IPS-18a (cell line): Measurements from ENCODE around the gene PIK3C2B.
"Not testable (repeated sequence)": the region's sequence is repeated elsewhere in the genome, so short reads cannot be mapped to it uniquely, and the experiment has no call there.

ENCODE experiments used
- H3K27ac ChIP-seq: one replicate; pipeline ENCODE4 v1.5.1; 2013; ENCODE audit warnings: low read length
- H3K27me3 ChIP-seq: one replicate; pipeline ENCODE4 v1.6.1; 2013; ENCODE audit warnings: mild to moderate bottlenecking, low read length; ENCODE audit not compliant: control insufficient read depth, insufficient read depth
- H3K36me3 ChIP-seq: one replicate; pipeline ENCODE4 v1.6.1; 2013; ENCODE audit warnings: low read depth, low read length; ENCODE audit not compliant: control insufficient read depth
- H3K4me1 ChIP-seq: one replicate; pipeline ENCODE4 v1.6.1; 2013; ENCODE audit warnings: low read depth, low read length; ENCODE audit not compliant: control insufficient read depth
- H3K4me3 ChIP-seq: one replicate; pipeline ENCODE4 v1.5.1; 2013; ENCODE audit warnings: low read length
- H3K9ac ChIP-seq: one replicate; pipeline ENCODE4 v1.6.1; 2013; ENCODE audit warnings: mild to moderate bottlenecking, low read length, moderate library complexity
- H3K9me3 ChIP-seq: one replicate; pipeline ENCODE4 v1.6.1; 2013; ENCODE audit warnings: low read depth, low read length; ENCODE audit not compliant: control insufficient read depth

PIK3C2B gene

DNA sequence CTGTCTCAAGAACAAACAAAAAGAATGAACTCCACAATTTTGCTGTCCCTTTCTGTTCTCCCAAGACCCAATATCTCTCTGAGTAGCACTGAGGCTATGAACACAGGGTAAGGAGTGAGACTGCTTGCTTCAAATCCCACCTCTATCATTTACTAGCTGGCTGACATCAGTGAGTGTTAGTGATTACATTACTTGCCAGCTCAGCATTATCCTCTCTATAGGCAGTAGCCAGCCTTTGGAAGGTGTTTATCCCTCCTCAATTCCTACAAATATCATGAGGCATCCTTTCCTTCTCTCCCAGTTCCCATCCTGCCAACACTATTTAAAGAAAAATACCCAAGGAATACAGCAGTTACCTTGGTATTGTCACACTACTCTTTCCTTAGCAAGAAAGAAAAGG, 3.0 kb downstream of the PIK3C2B start:
- Histone ChIP-seq H3K27ac (no peak overlapping the region), H3K4me1 (peaks cover 18% of the 10 kb centered on the region), H3K27me3 (peaks cover 9% of the 10 kb centered on the region)

DNA sequence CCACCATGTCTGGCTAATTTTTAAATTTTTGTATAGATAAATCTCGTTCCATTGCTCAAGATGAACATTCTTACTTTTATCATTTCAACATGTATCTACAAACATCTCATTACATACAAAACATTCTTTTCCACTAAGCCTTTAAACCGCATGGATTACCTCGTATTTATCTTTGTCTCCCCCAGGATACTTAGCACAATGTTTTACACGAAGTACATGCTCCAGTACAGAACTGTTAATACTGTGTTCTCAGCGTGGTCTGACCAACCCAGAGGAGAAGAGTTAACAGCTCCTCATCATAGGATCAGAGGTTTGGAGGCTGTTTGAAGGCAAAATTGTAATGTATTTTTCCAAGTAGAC, 7.4 kb downstream of the PIK3C2B start:
- Histone ChIP-seq H3K4me1 (peaks cover 3% of the 10 kb centered on the region), H3K27ac (no peak overlapping the region), H3K27me3 (no peaks in the 10 kb centered on the region), H3K4me3 (no peak overlapping the region), H3K9ac (no peak overlapping the region), H3K36me3 (peaks cover 5% of the 10 kb centered on the region), H3K9me3 (no peaks in the 10 kb centered on the region)

More for the DNA sequence above, 3.0 kb downstream of the PIK3C2B start:
- Histone ChIP-seq H3K36me3 (peaks cover 5% of the 10 kb centered on the region), H3K9ac (no peak overlapping the region), H3K4me3 (no peak overlapping the region), H3K9me3 (no peaks in the 10 kb centered on the region)

DNA sequence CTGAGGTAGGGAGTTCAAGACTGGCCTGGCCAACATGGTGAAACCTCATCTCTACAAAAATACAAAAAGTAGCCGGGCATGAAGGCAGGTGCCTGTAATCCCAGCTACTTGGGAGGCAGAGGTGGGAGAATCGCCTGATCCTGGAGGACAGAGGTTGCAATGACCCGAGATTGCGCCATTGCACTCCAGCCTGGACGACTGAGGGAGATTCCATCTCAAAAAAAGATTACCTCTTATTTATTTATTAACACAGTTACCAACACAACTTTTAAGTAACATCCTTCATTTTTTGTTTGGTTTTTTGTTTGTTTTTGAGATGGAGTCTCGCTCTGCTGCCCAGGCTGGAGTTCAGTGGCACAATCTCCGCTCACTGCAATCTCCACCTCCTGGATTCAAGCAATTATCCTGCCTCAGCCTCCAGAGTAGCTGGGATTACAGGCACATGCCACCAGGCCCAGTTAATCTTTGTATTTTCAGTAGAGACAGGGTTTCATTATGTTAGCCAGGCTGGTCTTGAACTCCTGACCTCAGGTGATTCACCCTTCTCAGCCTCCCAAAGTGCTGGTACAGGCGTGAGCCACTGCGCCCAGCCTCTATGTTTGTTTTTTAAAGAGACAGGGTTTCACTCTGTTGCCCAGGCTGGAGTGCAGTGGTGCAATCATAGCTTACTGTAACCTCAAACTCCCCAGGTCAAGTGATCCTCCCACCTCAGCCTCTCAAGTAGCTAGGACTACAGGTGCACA, 7.9 kb downstream of the PIK3C2B start:
- H3K27me3 ChIP-seq, H3K36me3 ChIP-seq, H3K4me3 ChIP-seq, H3K9me3 ChIP-seq, H3K9ac ChIP-seq, H3K4me1 ChIP-seq, H3K27ac ChIP-seq: not testable (repeated sequence)

DNA sequence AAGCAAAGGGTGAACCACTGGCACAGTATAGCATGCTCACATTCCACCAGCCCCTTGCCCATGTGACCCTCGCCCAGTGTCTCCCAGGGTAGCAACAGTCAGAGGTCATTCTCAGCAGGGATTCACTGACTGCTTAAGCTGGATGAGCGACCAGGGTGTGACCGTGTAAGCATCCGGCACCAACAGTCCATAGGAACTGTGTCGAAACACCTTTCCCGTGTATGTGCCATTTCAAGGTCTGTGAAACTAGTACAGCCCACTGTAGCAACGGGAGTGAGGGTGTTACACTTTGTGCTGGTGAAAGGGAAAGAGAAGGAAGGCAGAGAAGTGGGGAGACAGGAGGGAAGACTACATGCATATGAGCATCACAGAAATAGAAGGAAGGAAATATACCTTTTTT, 10.8 kb downstream of the PIK3C2B start:
- Histone ChIP-seq H3K4me1 (no peaks in the 10 kb centered on the region), H3K4me3 (no peak overlapping the region), H3K27me3 (no peaks in the 10 kb centered on the region), H3K36me3 (peaks cover 5% of the 10 kb centered on the region), H3K27ac (no peak overlapping the region), H3K9me3 (no peaks in the 10 kb centered on the region), H3K9ac (no peak overlapping the region)

DNA sequence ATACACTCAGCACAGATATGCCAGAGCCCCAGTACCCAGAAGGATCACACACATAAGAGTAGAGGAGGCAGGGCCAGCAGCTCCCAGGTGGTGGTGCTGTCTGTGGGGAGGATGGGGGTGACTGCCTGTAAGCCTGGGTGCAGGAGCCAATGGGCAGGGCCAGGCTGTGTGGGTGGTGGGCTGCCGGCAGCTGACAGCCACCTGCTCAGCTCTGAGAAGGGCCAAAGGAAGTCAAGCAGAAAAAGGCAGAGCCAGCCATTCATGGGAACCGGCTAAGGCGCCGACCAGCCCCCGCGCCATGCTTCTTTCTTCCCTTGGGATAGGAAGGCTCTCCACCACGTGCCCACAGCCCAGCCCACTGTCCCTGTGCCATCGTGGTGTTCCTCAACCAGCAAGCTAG, 14.1 kb downstream of the PIK3C2B start:
- Histone ChIP-seq H3K36me3 (no peaks in the 10 kb centered on the region), H3K9ac (no peak overlapping the region), H3K27ac (no peak overlapping the region), H3K4me3 (no peak overlapping the region), H3K27me3 (no peaks in the 10 kb centered on the region), H3K4me1 (no peaks in the 10 kb centered on the region), H3K9me3 (no peaks in the 10 kb centered on the region)

DNA sequence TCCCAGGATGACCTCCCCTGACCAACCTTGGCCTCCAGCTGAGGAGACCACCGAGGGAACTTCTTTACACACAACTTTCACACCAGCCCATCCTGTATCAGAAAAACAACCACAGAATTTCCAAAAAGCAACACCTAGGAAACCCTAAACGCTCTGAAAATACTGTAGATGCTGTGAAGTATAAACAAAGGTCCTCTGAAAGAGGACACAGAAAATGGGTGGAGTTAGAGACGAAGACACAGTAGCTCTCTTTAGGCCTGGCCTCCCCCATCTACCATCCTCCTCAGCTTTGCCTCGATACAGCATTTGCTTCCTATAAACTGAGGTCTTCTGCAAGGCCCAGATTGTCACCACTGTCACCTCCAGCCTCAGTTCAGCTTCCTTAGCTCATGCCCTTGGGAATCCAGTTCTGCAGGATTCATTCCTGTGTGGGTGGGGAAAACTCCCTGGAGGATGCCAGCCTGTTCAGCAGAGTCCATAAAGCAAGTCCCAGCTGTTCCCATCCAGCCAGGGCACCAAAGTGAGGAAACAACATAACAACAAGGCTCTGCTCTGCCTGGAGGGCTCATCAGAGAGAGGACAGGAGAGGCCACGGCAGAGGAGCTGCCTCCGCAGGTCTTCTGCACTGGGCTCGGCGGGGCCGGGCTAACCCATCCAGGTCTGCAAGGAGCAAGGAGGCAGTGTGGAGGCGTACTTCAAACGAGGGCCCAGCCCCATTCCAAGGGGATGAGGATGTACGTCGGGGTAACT, 15.0 kb downstream of the PIK3C2B start:
- no peak overlapping the region for H3K4me3 ChIP-seq
- H3K27me3 ChIP-seq = no peaks in the 10 kb centered on the region
- H3K36me3 ChIP-seq = no peaks in the 10 kb centered on the region
- H3K27ac ChIP-seq = no peak overlapping the region
- no peaks in the 10 kb centered on the region for H3K4me1 ChIP-seq
- H3K9me3 ChIP-seq = no peaks in the 10 kb centered on the region
- no peak overlapping the region for H3K9ac ChIP-seq

DNA sequence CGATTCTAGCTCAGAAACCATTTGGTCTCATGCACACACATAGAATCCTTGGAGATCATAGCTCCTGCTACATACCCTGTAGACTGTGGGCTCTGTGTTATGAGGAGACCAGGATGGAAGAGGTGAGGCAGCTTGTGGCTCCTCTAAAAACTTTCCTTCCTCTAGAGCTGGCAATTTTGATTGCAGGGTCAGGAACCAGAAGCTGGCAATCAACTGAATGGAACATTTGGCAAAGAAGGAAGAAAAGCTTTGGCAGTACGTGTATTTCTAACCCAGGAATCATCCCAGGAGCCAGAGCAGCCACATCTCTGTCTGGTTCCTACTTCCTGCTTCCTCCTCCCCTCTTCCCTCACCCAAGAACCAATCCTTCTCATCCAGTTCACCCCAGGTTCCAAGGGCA, 15.7 kb downstream of the PIK3C2B start:
- Histone ChIP-seq H3K36me3 (no peaks in the 10 kb centered on the region), H3K27me3 (no peaks in the 10 kb centered on the region), H3K27ac (no peak overlapping the region), H3K4me3 (no peak overlapping the region), H3K9me3 (no peaks in the 10 kb centered on the region), H3K9ac (no peak overlapping the region), H3K4me1 (peaks cover under 1% of the 10 kb centered on the region)

DNA sequence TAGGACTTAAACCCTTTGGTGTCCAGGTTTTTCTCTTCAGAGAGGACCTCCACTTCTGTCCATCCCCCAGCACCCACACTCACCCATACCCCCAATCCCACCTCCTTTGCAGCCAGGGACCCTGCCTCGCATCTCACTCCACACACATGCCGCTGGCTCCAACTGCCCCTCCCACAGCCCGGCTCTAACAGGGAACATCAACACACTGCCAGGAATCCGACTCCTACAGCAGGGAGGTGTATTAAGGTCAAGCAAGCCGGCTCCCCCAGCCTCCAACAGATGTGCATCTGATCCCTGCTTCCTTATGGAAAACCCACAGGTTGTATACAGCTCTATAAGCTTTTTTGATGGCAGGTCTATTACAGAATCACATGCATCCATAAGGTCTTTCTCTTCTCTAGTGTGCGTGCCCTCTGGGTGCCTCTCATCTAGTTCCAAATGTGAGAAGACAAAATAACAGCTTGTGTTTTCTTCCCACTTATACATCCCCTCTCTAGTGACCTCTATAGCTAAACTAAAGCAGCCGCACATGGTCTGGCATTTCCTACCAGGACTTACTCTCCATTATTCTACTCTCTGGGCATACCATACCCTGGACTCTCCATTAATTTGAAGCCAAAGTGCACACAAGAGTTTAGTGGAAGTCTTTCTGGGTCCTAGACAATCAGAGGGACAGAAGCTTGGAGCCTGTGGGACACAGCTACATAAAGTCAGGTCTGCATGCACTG, 16.3 kb downstream of the PIK3C2B start:
- Histone ChIP-seq H3K4me3 (no peak overlapping the region), H3K27me3 (no peaks in the 10 kb centered on the region), H3K4me1 (peaks cover 6% of the 10 kb centered on the region), H3K36me3 (no peaks in the 10 kb centered on the region), H3K27ac (no peak overlapping the region), H3K9me3 (no peaks in the 10 kb centered on the region), H3K9ac (no peak overlapping the region)

DNA sequence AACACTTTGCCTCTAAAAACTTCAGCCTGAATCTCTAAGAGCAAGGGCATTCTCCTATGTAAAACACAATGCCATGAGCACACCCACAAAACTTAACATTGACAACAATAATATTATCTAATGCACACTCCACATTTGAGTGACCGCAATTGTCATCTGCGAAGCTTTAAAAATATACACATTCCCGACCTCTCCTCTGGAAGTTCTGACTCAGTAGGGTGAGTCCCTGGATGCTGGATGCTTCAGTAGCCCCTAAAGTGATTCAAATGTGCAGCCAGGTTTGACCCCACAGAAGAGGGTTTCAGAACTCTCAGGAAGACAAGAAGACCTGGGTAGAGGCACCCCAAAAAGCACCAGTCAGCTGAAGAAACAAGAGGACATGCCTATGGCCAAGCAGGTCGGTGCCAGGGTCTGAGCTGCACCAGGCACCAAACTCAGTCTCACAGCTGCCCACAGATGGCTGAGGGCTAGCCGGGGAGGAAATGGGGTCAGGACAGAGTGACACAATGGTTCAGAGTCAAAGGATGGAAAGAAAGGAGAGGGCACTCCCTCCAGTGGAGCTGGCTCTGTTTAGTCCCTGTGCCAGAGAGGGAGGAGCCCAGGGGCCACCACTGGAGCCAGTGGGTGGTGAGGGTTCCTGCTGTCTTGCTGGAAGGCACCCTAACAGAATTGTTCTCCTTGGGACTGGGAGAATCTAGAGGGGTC, 17.4 kb downstream of the PIK3C2B start:
- Histone ChIP-seq H3K27ac (no peak overlapping the region), H3K9ac (no peak overlapping the region), H3K4me3 (no peak overlapping the region), H3K27me3 (no peaks in the 10 kb centered on the region), H3K36me3 (no peaks in the 10 kb centered on the region), H3K4me1 (peaks cover 9% of the 10 kb centered on the region), H3K9me3 (no peaks in the 10 kb centered on the region)

DNA sequence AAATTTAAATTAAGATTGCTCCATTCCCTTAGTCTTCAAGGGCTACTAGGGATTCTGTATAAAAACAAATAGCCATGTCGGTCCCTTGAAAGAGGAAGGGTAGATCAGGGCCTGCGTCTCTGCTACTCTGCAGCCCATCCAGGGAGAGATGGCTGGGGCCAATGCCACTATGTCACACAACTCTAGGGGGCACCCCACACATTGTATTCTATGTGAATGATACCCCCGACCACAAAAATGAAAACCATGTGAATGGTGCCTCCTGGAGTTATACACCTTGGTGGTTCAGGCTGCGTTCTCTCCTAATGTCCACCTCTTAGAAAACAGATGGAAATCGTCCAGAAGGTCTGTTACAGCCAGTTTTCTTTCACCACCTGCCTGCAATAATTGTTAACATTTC, 18.0 kb downstream of the PIK3C2B start:
- no peak overlapping the region for H3K4me3 ChIP-seq
- H3K27ac ChIP-seq = no peak overlapping the region
- no peaks in the 10 kb centered on the region for H3K9me3 ChIP-seq
- peaks cover 9% of the 10 kb centered on the region for H3K4me1 ChIP-seq
- H3K36me3 ChIP-seq = no peaks in the 10 kb centered on the region
- no peak overlapping the region for H3K9ac ChIP-seq
- no peaks in the 10 kb centered on the region for H3K27me3 ChIP-seq

DNA sequence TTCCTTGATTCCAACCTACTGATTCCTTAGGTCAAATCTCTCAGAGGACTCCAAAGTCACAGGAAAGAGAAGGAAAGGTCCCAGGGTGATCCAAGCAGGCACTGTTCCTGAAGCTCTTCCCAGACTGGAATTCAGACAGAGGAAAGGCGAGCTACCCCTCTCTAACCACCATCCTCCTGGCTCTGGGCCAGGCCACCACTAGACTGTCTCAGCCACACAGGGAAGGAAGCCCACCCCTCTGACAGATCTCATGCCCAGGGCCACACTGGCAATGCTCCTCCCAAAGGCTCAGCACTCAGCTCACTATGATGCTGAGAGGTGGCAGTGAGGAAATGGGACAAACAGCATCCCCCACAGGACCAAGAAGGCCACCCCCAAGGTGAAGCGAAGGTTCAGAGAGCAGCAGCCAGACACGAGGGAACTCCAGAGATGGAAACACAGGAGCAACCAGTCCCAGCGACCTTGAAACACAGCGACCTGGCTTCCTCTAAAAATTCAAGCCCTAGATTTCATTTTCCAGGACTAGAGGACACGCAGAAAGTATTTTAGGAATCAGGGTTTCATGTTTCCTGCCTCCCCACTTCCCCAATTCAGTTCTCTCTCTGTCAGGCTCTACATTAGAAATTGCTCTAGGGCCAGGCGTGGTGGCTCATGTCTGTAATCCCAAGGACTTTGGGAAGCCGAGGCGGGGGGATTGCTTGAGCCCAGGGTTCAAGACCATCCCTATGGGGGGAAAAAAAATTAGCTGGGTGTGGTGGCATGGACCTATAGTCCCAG, 18.8 kb downstream of the PIK3C2B start:
- H3K4me1 ChIP-seq = peaks cover 9% of the 10 kb centered on the region
- H3K27ac ChIP-seq = no peak overlapping the region
- no peaks in the 10 kb centered on the region for H3K27me3 ChIP-seq
- H3K4me3 ChIP-seq = no peak overlapping the region
- no peaks in the 10 kb centered on the region for H3K36me3 ChIP-seq
- H3K9me3 ChIP-seq = no peaks in the 10 kb centered on the region
- no peak overlapping the region for H3K9ac ChIP-seq
